ENCODE measurements around the gene NR1H4.
"Not testable (repeated sequence)": the region's sequence is repeated elsewhere in the genome, so short reads cannot be mapped to it uniquely, and the experiment has no call there.

Gene NR1H4

GRCh38 chr12:100566887-100567637, 93.4 kb downstream of the NR1H4 start:
- no peak for DNase-seq (ENCODE audit: low read depth, low spot score)

- no peak for DNase-seq (ENCODE audit: low read depth, low spot score)
Measured at GRCh38 chr12:100567945-100568344, 94.3 kb downstream of the NR1H4 start.

GRCh38 chr12:100572184-100572583, 98.5 kb downstream of the NR1H4 start:
- DNase-seq (ENCODE audit: low read depth, low spot score): no peak

GRCh38 chr12:100573292-100574186, 99.9 kb downstream of the NR1H4 start, which contains the start of gene GAS2L3:
Gene GAS2L3 (plus strand): TSS chr12:100573684. CDS start chr12:100594905, 21,221 bp downstream.
- peak; percentile 75 for DNase-seq (ENCODE audit: low read depth, low spot score)

GRCh38 chr12:100574187-100575074, 100.8 kb downstream of the NR1H4 start:
- no peak for DNase-seq (ENCODE audit: low read depth, low spot score)

DNA sequence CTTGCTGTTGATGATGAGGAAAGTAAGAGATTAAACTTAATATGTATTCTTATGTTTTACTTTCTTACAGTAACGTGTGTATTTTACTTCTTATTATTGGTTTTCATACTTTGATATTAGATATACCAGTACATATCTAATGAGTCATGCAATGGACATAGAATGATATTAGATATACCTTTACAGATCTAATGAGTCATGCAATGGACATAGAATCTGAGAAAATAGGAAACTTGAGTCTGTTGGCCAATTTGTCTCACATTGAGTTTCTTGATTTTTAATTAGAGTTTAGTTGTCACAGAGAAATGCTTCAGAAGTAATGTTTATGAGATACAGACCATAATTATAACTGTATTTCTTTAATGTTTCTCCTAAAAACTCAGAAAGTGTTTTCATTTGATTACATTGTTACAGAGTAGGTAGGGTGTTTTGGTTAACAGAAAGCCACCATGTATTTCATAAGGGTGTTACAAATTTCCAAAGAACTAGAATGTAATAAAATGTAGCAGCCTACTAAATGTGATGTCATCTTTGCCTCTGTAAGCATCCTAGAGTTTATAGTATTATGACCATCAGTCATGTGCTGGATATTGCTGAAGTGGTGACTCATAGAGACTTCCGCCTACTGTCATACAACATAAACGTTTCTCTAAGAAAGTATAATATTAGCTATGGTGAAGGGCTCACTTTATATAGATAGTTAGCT, 102.8 kb downstream of the NR1H4 start:
- DNase-seq (ENCODE audit: low read depth, low spot score): no peak

DNA sequence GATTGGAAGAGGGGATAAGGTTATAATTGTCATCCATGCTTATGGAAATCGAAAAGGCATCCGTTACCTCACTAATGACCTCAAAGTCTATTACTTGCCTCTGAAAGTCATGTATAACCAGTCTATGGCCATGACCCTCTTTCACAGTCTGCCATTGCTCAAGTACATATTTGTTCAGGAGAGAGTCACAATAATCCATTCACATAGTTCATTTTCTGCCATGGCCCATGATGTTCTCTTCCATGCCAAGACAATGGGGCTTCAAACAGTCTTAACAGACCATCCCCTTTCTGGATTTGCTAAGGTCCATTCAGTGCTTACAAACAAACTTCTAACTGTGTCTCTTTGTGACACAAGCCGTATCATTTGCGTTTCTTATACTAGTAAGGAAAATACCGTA, 105.3 kb downstream of the NR1H4 start:
- no peak for DNase-seq (ENCODE audit: low read depth, low spot score)

DNA sequence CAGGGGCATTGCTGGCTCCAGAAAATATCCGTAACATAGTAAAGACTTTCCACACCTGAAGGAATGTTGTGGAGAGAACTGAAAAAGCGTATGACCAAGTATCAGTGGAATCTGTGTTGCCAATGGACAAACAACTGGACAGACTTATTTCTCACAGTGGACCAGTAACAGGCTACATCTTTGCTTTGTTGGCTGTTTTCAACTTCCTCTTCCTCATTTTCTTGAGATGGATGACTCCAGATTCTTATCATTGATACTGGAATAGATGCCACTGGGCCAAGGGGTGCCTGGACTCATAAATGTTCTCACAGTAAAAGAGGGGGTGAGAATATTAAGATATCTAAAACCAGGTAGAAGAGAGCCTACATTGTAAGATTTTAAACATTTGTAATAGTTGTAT, 106.2 kb downstream of the NR1H4 start:
- DNase-seq (ENCODE audit: low read depth, low spot score): no peak

DNA sequence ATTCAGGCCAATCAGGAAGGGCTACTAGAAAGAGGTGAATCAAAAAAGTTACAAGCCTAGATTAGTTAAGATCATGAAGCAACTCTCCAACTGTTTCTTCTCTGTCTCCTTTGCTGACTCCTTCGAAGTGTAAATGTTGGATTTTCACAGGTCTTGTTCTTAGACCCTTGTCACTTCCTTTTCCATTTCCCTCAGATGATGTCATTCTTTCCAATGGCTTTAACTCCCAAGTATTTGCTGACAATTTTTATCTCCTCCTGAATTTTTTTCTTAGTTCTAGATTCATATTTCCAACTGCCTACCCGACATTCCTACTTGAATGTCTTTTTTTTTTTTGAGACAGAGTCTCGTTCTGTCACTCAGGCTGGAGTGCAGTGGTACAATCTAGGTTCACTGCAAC, 110.6 kb downstream of the NR1H4 start:
- no peak for DNase-seq (ENCODE audit: low read depth, low spot score)

GRCh38 chr12:100591979-100592378, 118.3 kb downstream of the NR1H4 start:
- no peak for DNase-seq (ENCODE audit: low read depth, low spot score)

- no peak for DNase-seq (ENCODE audit: low read depth, low spot score)
Measured at GRCh38 chr12:100593490-100593889, 119.8 kb downstream of the NR1H4 start.

DNA sequence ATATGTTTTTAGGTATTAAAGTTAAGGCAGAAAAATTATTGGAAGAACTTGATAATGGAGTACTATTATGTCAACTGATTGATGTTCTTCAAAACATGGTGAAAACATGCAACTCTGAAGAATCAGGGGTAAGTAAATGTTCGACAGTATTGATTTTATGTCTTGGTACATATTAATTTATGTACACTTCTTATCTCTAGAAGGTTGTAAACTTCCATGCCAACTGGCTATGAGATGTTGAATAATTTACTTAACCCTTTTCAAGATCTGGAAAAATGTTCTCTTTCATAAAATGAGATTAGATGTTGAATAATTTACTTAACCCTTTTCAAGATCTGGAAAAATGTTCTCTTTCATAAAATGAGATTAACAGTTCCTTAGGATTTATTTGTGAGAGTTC, 128.0 kb downstream of the NR1H4 start:
- DNase-seq (ENCODE audit: low read depth, low spot score): no peak

- not testable (repeated sequence) for DNase-seq (ENCODE audit: low read depth, low spot score)
Measured at GRCh38 chr12:100602997-100603396, 129.3 kb downstream of the NR1H4 start.

- no peak for DNase-seq (ENCODE audit: low read depth, low spot score)
Measured at GRCh38 chr12:100608776-100609175, 135.1 kb downstream of the NR1H4 start.

- DNase-seq (ENCODE audit: low read depth, low spot score): no peak
Measured at GRCh38 chr12:100610666-100611430, 137.2 kb downstream of the NR1H4 start.

DNA sequence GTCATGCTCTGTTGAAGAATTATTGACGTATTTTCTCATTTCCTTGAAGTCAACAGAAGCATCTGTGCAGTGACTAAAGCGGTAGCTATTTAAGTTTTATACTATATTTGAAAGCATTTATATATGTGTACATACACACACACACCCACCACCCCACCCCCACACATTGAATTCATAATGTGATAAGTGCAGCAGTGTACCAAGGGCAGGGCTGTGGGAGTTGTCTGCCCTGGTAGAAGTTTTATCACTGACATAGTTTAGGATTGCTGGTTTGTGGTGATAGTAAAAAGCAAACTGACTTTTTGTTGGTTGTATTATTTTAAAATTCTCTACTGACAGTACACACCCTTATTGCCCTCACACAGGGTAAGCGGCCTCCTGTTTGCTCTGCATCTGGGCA, 138.9 kb downstream of the NR1H4 start:
- no peak for DNase-seq (ENCODE audit: low read depth, low spot score)
